Fibroblast of the conjunctiva (primary cell): ENCODE data around the gene HOXD4.

Experiments used
- DNase-seq: peaks from one replicate; pipeline ENCODE4 v3.0.0-alpha.2; 2010; ENCODE audit warnings: low read depth

Gene HOXD4

DNA sequence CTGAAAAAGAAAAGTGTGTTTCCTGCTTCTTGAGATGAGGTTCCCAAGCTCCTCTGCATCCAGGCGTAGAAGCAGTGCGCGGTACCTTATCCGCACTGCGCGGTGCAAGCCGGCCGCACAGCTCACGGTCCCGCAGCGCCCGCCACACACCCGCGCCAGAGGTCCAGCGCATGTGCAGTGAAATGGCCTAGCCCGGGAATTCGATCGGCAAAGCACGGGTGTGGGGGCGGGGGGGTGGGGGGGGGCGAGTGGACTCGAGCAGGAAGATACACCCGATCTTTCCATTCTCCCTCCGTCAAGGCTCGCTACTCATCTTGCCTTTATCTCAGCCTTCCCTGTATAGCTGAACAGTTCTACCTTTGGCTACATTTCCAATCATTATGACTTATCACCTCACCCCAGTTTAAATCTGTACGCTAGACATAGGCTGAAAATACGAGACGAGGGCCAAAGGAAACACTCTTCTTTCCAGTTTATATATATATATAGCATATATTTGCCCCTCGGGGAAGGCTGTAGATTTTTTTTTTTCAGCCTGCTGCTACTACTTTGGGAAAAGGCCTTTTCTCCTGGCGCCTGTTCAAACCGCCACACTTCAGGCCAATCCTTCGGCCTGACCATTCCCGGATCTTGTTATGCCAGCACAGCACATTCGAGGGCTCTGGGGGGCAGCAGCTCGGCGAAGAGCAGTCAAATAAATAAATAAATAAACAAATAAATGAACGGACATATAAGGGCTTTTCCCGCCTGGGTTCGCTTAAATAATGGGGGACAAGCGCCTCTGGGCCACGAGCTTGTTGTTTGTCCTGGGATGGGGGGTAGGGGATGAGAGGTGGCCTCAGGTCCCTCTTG is 11.5 kb upstream of the HOXD4 start:
- no peak for DNase-seq

DNA sequence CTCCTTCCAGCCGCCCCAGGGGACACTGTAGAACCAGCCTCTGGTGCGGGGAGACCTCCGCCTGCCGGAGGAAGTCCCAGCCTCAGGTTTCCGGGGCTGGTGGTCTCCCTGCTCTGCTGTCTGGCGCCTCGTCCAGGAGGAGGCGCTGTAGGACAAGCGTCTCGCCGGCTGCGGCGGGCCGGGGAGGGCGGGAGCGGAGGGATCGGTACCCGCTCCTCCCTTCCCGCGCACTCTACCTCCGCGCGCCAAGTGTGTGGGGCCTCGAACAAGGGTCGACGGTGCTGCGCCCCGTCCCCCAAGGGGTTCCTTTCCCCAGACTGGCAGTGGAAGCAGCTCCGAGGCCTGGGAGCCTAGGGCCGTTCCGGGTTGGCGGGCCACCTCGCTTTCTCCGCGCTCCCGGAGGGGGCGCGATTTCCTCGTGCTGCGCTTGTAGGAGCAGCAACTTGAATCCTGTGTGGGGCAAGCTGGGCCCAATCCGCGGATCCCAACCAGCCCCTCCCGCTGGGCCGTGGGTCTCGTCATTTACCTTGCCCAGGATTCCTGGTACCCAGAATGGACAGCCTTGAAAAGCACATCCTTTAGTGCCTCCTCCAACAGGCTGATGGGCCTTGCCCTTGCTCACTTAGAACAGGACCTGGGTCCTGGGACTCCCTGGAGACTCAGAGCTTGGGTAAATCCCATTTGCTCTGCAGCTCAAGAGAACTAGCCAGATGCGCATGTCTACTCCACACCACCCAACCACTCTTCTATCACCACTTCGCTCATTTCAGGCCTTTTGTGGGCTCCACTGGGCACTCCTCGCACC is 10.6 kb upstream of the HOXD4 start:
- peak; percentile 18 for DNase-seq

DNA sequence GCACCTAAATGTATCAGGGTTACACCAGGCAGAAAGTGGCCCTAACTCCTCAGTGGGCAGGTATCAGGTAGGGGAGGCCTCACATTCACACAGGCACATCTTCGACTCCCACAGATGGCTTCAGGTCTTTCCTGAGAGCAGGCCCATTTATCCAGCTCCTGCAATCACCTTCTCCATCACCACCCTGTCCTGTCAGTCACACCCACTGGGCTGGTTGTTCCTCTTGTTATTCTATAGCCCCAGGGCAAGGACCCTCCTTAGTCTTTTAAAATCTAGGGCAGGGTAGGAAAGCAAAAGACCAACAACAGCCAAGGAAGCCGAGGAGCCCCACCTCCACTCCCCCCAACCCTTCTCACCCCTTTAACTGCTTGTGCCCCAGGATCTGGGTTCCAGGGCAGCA is 9.1 kb upstream of the HOXD4 start:
- no peak for DNase-seq

DNA sequence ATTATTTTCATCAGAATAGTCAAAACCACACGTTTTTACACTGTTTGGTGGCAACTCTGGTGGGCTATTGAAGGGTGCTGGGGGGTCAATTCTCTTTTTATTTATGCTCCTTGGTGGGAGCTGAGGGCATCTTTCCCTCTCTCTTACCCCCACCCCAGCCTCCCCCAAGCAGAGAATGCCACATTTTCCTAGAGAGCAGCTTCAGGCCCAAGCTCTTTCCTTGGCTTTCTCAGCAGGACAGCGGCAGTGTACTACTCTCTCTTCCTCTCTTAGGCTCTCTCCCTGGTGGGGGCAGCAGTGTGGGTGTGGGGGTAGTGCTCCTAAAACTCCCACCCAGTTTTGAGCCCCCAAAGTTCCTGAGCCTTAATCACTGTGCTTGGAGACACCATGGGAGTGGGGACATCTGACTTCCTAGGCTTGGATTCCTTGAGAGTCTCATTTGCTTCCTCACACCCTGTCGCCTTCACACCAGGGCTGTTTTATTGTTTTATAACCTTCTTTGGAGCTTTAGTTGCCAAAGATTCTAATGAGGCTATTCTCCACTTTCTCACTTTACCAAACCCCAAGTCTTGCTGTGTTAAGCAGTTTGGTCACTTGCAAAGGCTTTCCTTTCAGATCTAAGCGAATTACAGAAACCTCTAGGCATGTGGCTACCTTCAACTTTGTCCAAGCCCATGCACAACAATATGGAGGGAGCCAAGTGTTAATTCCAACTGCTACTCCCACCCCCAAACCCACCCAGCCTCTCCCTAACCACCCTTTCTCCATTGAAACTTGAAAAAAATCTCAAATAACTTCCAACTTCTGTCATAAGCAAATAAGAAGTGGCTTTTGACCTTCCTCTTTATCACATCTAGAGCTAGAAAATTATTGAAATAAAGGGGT is 6.0 kb upstream of the HOXD4 start:
- no peak for DNase-seq

DNA sequence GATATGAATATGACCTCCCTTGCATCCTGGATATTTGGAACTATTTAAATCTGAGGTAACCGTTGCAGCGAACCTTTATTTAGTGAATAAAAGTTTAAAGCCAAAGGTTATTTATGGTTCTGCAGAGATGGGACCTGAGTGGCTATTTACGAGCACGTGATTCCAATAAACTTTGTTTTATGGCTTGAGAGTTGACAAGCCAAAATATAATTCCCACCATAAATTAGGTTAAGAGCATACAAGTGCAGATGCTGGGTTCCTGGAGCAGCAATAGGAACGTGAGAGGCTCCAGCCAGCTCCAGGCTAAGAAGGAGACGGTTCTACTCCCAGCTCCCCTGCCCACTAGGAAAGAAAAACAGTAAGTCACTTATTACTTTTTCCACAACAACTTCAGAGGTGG is 5.2 kb upstream of the HOXD4 start:
- no peak for DNase-seq

DNA sequence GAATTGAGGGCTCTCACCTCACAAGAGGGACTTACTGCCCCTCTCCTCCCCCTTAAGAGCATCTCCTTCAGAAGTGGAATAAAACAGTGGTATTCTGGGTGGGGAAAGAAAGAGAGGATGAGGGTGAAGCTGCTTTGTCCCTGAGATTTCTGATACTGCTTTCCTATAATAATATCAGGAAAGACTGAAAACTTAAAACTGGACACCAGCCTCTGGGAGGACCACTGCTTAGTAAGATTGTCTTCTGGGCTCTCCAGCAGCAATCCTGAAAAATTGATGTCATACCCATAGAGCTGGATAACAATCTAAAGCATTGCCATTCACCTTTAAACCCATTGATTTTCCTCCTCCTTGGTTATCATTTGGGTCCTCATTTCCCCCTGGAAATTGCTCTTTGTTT is 4.7 kb upstream of the HOXD4 start:
- DNase-seq = no peak

DNA sequence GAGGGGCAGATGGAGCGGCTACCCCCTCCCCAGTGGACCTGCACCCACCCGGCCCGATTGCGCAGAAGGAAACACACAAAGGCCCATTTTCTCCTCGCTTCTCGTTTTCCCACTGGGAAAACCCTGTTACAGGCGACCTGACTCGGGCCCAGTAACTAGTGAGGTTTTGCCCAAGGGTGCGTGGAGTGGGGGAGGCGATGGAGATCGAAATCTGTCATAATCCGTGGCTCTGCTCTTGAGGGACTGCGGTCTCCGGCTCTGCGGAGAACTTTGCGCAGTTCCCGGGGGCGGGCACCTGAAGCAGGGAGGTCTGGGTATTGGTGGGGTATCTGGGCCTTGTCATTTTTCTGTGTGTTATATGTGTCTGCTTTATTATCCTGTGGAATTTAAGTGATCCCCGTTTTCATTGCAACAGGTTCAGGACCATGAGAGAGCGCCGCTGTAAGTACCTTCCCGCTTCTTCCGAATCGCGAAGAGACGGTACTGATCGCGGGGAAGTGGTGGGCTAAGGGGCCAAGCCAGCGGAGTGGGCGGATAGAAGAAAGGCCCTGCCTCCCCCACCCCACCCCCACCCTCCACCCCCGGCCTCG is 4.0 kb upstream of the HOXD4 start:
- no peak for DNase-seq

DNA sequence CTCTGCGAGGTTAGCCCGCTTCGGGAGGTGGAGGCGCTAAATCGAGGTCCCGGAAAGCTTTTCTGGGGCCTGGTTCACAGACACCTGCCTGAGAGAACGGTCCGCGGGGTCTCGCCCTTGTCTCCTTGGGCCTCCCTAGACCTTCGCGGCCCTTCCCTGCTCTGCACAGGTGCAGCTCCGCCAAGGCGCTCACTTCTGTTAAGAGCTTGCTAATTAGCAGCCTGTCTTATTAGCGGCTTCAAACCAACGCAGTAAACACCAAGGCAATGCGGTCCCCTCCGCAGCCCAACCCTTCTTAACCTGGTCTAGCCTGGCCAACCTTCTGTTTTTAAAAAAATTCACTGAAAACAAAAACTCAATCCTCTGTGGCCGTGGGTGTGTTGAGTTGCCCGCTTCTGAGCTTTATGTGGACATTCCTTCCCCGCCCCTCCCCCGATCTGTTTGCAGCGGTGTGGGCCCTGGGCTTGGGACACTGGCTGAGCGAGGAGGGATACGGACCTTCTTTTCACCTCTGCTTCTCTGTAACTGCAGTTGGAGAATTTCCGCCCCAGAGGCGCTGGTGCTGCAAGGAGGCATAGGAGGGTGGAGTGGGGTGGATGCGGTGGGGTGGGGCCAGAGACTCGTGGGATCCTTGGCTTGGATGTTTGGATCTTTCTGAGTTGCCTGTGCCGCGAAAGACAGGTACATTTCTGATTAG is 3.4 kb upstream of the HOXD4 start:
- no peak for DNase-seq

DNA sequence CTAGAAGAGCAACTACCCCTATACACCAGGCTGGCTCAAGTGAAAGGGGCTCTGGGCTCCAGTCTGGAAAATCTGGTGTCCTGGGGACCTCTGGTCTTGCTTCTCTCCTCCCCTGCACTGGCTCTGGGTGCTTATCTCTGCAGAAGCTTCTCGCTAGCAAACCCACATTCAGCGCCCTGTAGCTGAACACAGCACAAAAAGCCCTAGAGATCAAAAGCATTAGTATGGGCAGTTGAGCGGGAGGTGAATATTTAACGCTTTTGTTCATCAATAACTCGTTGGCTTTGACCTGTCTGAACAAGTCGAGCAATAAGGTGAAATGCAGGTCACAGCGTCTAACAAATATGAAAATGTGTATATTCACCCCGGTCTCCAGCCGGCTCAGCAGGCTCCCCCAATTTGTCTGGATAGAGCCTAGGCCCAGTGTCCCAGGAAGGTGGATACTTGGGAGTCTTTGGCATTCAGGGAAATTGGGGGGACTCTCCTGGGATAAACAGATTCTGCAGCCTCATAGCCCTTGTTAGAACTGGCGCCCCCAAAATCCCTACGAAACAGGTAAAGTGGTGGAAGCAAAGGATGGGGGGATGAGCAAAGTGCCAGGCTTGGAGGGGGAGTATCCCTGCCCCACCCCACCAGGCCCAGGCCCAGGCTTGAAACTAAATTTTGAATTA is 2.5 kb upstream of the HOXD4 start:
- DNase-seq = no peak

DNA sequence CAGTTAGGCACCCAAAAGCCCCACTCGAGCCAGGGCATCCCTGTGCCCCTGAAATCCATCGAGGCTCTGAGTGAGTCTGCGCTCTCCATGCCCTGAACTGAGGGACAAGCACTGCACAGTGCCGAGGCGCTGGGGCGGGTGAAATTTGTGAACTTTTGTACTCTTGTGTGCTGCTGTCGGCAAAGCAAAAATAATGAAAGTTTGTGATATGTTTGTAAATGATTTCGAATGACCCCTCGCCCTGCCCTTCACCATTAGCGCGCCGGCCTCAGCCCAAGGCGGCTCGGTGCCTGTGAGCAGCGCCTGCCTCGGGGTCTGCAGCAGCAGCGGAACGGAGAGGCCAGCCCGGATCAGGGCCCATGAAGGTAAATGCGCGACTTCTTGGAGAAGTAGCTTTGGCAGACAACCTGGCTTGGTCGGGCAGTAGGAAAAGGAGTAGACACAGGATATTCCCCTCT is 1.8 kb upstream of the HOXD4 start:
- no peak for DNase-seq

DNA sequence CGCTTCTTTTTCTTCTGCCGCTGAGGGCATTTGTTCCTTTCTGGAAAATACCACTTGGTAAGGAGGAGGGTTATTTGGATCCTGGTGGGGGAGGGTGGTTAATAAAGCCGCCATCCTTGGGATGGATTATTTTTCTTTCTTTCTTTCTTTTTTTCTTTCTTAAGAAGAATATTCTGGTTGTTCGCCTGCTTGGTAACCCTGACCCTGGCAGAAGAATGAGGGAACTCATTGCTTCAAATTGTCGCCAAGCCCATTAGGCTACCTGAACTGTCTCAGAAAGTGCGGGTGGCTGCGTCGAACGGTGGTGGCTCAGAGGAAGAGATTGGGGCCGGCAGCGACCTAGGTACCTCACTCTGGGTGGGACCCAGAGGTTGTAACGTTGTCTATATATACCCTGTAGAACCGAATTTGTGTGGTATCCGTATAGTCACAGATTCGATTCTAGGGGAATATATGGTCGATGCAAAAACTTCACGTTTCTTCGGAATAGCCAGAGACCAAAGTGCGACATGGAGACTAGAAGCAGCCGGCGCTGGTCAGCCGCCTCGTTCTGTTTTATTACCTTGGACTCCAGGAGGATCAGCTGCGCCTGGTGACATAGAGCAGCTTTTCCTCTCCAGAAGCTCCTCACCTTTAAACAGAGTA is 1.3 kb upstream of the HOXD4 start:
- DNase-seq = no peak

DNA sequence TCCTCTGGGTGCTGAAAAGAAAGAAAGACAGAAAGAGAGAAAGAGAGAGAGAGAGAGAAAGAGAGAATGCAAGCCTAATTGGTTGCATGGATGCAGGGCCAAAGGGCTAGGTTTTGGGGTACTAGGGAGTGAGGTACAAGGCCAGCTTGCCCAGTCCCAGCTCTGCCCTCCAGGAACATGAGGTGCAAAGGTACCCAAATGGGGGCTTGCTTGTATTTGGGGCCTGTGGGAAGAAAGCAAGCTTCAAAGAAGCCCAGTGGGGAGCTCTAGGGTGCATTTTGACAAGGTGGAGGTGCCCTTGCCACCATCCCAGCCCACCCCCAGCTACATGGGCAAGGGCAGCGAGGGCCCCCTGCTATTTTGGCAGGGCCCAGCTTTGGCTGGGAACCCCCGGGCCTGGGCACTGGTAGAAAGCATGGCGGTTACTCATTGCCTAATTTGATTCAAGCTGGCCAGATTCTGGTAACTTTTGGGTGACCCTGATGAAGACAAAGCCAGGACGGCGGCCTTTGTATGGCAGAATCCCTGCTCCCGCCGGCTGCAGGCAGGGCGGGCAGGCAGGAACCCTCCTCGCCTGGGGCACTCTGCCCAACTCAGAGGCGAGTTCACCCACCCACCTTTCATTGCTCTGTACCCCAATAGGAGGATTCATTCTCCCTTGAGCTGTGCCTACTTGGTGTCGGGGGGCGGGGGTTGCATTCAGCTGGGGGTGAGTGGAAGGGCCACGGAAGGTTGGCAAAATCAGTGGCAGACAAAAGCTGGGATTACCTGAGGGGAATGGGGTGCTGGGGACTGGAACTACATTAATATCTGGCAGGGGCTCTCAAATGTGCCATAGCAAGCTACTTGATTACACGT is 537 bp upstream of the HOXD4 start:
- DNase-seq = no peak

DNA sequence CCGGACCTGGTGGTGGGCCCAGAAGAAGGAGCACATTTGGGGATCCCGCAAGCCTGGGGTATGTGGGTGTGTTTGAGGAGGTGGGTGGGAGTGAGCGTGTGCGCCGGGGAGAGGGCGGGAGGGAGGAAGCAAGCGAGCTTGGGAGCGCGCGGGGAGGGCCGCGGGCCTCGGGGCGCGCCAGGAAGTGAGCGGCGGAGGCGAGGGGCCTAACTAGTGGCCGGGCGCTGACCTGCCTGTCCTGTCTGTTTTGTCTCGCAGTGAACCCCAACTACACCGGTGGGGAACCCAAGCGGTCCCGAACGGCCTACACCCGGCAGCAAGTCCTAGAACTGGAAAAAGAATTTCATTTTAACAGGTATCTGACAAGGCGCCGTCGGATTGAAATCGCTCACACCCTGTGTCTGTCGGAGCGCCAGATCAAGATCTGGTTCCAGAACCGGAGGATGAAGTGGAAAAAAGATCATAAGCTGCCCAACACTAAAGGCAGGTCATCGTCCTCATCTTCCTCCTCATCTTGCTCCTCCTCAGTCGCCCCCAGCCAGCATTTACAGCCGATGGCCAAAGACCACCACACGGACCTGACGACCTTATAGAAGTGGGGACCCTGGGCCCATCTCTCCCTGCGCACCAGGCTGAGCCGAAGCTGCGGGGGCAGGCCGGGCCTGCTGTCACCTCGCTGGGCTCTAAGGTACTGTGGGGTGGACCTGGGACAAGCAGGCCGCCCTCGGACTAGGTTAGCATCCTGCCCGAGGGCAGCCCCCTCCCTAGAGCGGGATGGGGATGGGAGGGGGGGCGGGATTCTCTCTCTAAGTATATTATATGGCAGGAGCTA is 1.2 kb downstream of the HOXD4 start:
- DNase-seq = no peak

DNA sequence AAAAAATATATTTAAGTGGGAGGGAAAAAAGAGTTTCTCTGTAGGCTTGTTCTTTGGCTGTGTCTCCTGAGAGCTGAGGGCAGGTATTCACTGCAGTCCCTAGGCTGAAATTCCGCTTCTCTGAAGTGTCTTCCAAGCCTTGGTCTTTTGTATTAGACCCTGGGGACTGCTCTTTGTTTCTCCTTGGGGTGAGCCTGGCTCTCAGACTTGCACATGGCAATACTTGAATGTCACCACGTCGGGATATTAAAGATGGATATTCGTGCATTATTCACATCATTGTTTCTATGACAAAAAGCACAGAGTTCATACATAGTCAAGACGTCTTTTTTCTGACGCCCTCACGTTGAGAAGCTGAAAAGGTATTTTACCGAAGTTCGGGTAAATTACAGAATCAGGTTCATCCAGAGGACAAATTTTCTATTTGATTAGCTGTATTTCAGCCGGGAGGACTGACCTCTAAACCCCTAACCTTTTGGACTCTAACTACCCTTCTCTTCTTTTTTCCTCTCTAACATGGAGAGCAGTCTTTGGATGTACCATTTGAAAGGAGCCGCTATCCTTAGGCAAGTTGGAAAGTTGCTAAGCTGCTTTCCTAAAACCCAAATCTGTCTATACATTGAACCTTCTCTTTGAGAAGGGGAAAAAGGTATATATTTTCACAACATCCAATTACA is 3.4 kb downstream of the HOXD4 start:
- no peak for DNase-seq

DNA sequence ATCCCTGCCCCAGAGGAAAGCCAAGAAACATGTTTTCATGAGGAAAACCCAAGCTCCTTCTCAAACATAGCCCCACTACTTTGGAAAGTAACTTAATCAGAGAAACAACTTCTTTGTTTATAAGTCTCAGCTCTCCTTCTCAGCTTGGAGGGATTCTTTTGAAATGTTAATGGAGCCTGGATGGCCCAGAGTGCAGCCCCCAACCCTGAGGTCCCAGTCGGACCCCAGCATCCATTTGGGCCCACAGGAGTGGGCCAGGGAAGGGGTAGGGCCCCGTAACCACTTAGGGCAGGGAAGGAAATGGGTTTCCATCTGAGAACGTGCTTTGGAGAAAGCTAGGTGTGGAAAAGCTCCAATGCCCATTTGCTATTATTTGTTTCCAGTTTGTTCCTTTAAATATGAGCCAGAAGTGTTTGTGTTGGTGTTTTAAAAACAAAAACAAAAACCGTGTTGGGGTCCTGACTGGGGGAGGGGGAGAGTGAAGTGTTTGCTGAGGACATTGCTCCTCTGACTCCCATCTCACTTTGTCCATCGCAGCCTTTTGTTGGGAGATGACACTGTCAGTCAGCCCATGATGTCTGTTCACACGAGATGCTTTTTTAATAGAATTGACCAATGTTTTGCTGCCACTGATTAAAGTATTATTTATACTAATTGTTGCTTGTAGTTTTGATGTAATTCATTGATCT is 4.2 kb downstream of the HOXD4 start:
- no peak for DNase-seq

DNA sequence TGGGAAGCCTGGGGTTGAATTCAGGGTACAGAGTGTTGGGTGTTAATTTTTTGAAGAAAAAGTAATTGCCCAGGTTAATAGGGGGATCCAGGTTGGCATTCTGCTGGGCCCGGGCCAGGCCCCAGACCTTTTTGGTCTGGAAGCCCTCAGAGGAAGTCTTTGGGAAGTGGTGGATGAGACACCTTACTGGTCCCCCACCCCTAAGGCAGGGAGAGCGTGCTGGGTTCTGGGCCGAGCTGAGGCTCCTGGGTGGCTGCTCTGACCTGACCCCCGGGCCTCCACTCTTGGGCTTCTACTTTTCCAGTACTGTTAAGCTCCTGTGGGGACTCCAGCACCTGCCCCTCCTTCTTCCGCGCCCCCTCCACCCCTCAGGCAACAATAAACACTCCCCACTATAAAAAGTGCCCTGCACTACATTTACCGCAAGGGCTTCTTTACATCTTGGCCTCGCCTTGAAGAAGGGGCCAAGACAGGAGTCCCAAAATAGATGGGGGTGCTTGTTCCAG is 5.0 kb downstream of the HOXD4 start:
- no peak for DNase-seq
